ENCODE data around the gene MMP23B.

The MMP23B gene

GRCh38 chr1:1602968-1603506 lies 28.9 kb upstream of the MMP23B start:
- DNase-seq = no peak

- no peak for DNase-seq
Observed at GRCh38 chr1:1603671-1604373, 28.2 kb upstream of the MMP23B start.

GRCh38 chr1:1604374-1605033 lies 27.5 kb upstream of the MMP23B start:
- DNase-seq = no peak

- DNase-seq = no peak
Observed at GRCh38 chr1:1605034-1605591, 26.9 kb upstream of the MMP23B start.

GRCh38 chr1:1605724-1606123 lies 26.2 kb upstream of the MMP23B start:
- DNase-seq = no peak

- DNase-seq = no peak
Observed at GRCh38 chr1:1606232-1606631, 25.7 kb upstream of the MMP23B start.

- no peak for DNase-seq
Observed at GRCh38 chr1:1609822-1610485, 22.0 kb upstream of the MMP23B start.

- DNase-seq = no peak
Observed at GRCh38 chr1:1610796-1611195, 21.2 kb upstream of the MMP23B start.

- DNase-seq = no peak
Observed at GRCh38 chr1:1612104-1612400, 19.9 kb upstream of the MMP23B start.

- DNase-seq = no peak
Observed at GRCh38 chr1:1613509-1614082, 18.4 kb upstream of the MMP23B start.

- DNase-seq = no peak
Observed at GRCh38 chr1:1614204-1614953, 17.6 kb upstream of the MMP23B start.

GRCh38 chr1:1614954-1615255 lies 17.1 kb upstream of the MMP23B start:
- DNase-seq = no peak

- peak; percentile 82 for DNase-seq
Observed at GRCh38 chr1:1615256-1616044, 16.5 kb upstream of the MMP23B start, which contains the start of gene MIB2. TSS of gene MIB2 (plus strand) at chr1:1615500. CDS start at chr1:1623453, 7,953 bp downstream.

GRCh38 chr1:1616045-1616790 lies 15.8 kb upstream of the MMP23B start:
- no peak for DNase-seq

GRCh38 chr1:1616838-1617237 lies 15.1 kb upstream of the MMP23B start:
- DNase-seq = no peak

GRCh38 chr1:1617516-1617915 lies 14.5 kb upstream of the MMP23B start:
- DNase-seq = no peak

- DNase-seq = no peak
Observed at GRCh38 chr1:1617925-1618324, 14.0 kb upstream of the MMP23B start.

- DNase-seq = no peak
Observed at GRCh38 chr1:1618396-1619068, 13.4 kb upstream of the MMP23B start.

GRCh38 chr1:1619917-1620361 lies 12.0 kb upstream of the MMP23B start:
- no peak for DNase-seq

GRCh38 chr1:1620433-1621139 lies 11.4 kb upstream of the MMP23B start:
- DNase-seq = no peak

Measured in NCI-H748 treated with DMSO at 0.1 percent for 48 hours (cell line).